ENCODE data around the gene IPO11. TPM values are rescaled to one million over a fixed set of nuclear protein-coding genes. Genes with fewer than 3 reads are reported as not detected.

IPO11 gene
- total and polyA plus RNA-seq, 2 of the 13 experiments (the other 11 are each of a cell fraction or from before 2014, with no cell fraction given): 13.9 to 24.4 TPM

- TF ChIP-seq DMTF1 (CRISPR knock-in tag; IDR thresholded peaks at IDR 0.05) (no peak), ZNF331 (CRISPR knock-in tag; IDR thresholded peaks at IDR 0.05) (no peak), ZBTB33 (CRISPR knock-in tag; IDR thresholded peaks at IDR 0.05) (no peak), EZH2 (conservative IDR thresholded peaks at IDR 0.05; ENCODE audit: low read depth, low read length) (no peak), POLR2G (IDR thresholded peaks at IDR 0.05; ENCODE audit: low read depth, low read length) (no peak), CHD2 (IDR thresholded peaks at IDR 0.05; ENCODE audit: low read depth, low read length) (no peak), SPEN (CRISPR knock-in tag; IDR thresholded peaks at IDR 0.05; ENCODE audit: low read depth) (no peak), ZNF18 (CRISPR knock-in tag; IDR thresholded peaks at IDR 0.05; ENCODE audit: insufficient replicate concordance) (no peak), HBP1 (CRISPR knock-in tag; IDR thresholded peaks at IDR 0.05; ENCODE audit: low read depth) (no peak), SNAI1 (CRISPR knock-in tag; IDR thresholded peaks at IDR 0.05; ENCODE audit: borderline replicate concordance) (no peak), NFE2L1 (CRISPR knock-in tag; IDR thresholded peaks at IDR 0.05; ENCODE audit: borderline replicate concordance) (no peak), ARID5B (CRISPR knock-in tag; IDR thresholded peaks at IDR 0.05) (no peak), CREB1 (IDR thresholded peaks at IDR 0.05) (no peak), CREB1 (CRISPR knock-in tag; IDR thresholded peaks at IDR 0.05) (no peak), ZBTB20 (CRISPR knock-in tag; IDR thresholded peaks at IDR 0.05; ENCODE audit: borderline replicate concordance, low read depth) (no peak), ZNF441 (CRISPR knock-in tag; IDR thresholded peaks at IDR 0.05; ENCODE audit: borderline replicate concordance) (no peak), DNMT1 (CRISPR knock-in tag; IDR thresholded peaks at IDR 0.05) (no peak)
Observed at GRCh38 chr5:62575066-62575465, 162.5 kb downstream of the IPO11 start (continued).

Measured in HepG2 (cell line).